ENCODE data around the gene EPHA3.

DNA sequence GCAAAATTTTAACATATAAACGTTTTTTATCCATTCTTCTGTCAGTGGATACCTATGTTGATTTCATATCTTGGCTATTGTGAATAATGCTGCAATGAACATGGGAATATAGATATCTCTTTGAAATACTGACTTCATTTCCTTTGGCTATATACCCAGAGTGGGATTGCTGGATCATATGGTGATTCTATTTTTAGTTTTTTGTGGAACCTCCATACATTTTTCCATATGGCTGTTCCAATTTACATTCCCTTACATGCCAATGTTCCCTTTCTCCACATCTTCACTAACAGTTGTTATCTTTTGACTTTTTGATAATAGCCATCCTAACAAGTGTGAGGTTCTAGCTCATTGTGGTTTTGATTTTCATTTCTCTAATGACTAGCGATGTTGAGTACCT lies 344.6 kb downstream of the EPHA3 start:
- TF ChIP-seq GATA2 (IDR thresholded peaks at IDR 0.05; ENCODE audit: low read depth, low read length) (no peak), GATA3 (IDR thresholded peaks at IDR 0.05; ENCODE audit: low read depth, low read length) (no peak)

All from SH-SY5Y (cell line).